ENCODE measurements around the gene PIGN. TPM values are rescaled to one million over a fixed set of nuclear protein-coding genes. Genes with fewer than 3 reads are reported as not detected.

The PIGN gene
- total RNA-seq, 1 experiment from 2014 or later: 30.9 TPM

DNA sequence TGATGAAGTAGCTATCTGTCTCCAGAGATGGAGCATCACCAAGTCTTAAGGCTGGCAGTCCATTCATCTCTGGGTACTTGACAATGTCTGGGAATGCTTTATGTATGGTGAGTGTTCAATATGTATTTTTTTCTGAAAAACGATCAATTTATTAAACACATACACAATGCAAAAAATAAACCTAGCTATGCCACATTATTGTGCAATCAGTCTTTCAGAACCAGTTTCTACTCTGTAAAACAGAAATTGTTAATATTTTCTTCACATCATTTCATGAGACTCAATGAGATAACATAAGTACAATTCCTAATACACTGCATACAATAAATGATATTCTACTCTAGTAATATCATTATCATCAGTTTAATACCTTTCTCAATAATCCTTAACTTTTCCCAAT is 122.5 kb downstream of the PIGN start:
- no CpG with 5 or more reads among the region's 1 CpG for WGBS (ENCODE audit: extremely low coverage, insufficient read length, low lambda C conversion rate)
- no peak overlapping the region for H3K4ac ChIP-seq (ENCODE audit: low read depth, low read length)
- H3K4me1 Mint-ChIP-seq: no peaks in the 10 kb centered on the region
- H3K27ac Mint-ChIP-seq: no peak overlapping the region
- no peak overlapping the region for H3K27ac ChIP-seq (ENCODE audit: insufficient read length, low read depth, low read length)
- no peak overlapping the region for H2BK120ac ChIP-seq (ENCODE audit: low read depth, low read length, poor library complexity, severe bottlenecking)
- TF ChIP-seq, protein P1, sequence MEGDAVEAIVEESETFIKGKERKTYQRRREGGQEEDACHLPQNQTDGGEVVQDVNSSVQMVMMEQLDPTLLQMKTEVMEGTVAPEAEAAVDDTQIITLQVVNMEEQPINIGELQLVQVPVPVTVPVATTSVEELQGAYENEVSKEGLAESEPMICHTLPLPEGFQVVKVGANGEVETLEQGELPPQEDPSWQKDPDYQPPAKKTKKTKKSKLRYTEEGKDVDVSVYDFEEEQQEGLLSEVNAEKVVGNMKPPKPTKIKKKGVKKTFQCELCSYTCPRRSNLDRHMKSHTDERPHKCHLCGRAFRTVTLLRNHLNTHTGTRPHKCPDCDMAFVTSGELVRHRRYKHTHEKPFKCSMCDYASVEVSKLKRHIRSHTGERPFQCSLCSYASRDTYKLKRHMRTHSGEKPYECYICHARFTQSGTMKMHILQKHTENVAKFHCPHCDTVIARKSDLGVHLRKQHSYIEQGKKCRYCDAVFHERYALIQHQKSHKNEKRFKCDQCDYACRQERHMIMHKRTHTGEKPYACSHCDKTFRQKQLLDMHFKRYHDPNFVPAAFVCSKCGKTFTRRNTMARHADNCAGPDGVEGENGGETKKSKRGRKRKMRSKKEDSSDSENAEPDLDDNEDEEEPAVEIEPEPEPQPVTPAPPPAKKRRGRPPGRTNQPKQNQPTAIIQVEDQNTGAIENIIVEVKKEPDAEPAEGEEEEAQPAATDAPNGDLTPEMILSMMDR (conservative IDR thresholded peaks at IDR 0.05): no peak
- H3K4me2 ChIP-seq (ENCODE audit: insufficient read depth, insufficient read length, low read length): no peak overlapping the region
- H3K23me2 ChIP-seq (ENCODE audit: insufficient read length, low read depth, low read length, poor library complexity, severe bottlenecking): no peaks in the 10 kb centered on the region
- no peaks in the 10 kb centered on the region for H3K4me1 ChIP-seq (ENCODE audit: insufficient read depth, low read length)
- no peaks in the 10 kb centered on the region for H4K20me1 ChIP-seq (ENCODE audit: control insufficient read depth, insufficient read depth, insufficient read length)
- no peak overlapping the region for H3K23ac ChIP-seq (ENCODE audit: insufficient read length, low read depth, low read length)
- H3K36me3 Mint-ChIP-seq (ENCODE audit: insufficient read depth in 1 of 3, low read depth in 3 of 3): peaks cover 3 to 6% (median 4%) of the 10 kb centered on the region in 3 experiments; a peak in 6 of 7 replicates
- H3T11ph ChIP-seq (ENCODE audit: low read length): no peak overlapping the region
- H4K5ac ChIP-seq (ENCODE audit: insufficient read length, low read depth, low read length): no peak overlapping the region
- H3K79me1 ChIP-seq (ENCODE audit: insufficient read depth, low read depth, low read length, poor library complexity, severe bottlenecking): no peaks in the 10 kb centered on the region
- no peak overlapping the region for H2AFZ ChIP-seq (ENCODE audit: low read length)
- no peak overlapping the region for H4K8ac ChIP-seq (replicated peaks; ENCODE audit: insufficient read length, low read depth, low read length)
- H3K9me3 ChIP-seq (ENCODE audit: control insufficient read depth, low read depth, low read length): no peaks in the 10 kb centered on the region
- H2BK12ac ChIP-seq (ENCODE audit: insufficient read length, low read depth, low read length): no peak overlapping the region
- no peaks in the 10 kb centered on the region for H3K27me3 ChIP-seq (ENCODE audit: insufficient read depth, low read length)
- H4K91ac ChIP-seq (ENCODE audit: insufficient read length, low read depth, low read length): no peak overlapping the region
- no peaks in the 10 kb centered on the region for H3K27me3 Mint-ChIP-seq (ENCODE audit: low read depth)
- H3K4me3 Mint-ChIP-seq: no peak overlapping the region
- H3K9ac ChIP-seq (ENCODE audit: extremely low read depth, insufficient read length, low read length): no peak overlapping the region
- H3K56ac ChIP-seq (ENCODE audit: insufficient read length, low read depth, low read length): no peak overlapping the region
- no peak for DNase-seq
- H2BK5ac ChIP-seq (ENCODE audit: insufficient read length, low read length): no peak overlapping the region
- no peak overlapping the region for H3K14ac ChIP-seq (ENCODE audit: insufficient read depth, low read length)
- no peak overlapping the region for H3K18ac ChIP-seq (ENCODE audit: insufficient read length, low read depth, low read length)
- H2BK15ac ChIP-seq (ENCODE audit: low read depth, low read length): no peak overlapping the region
- no peaks in the 10 kb centered on the region for H3K79me2 ChIP-seq (ENCODE audit: insufficient read depth, low read length)
- H2BK20ac ChIP-seq (ENCODE audit: low read depth, low read length, poor library complexity, severe bottlenecking): no peak overlapping the region
- H2AK5ac ChIP-seq (ENCODE audit: insufficient read length, low read length): no peak overlapping the region
- H3K9me3 Mint-ChIP-seq: no peaks in the 10 kb centered on the region; a peak in 1 of 5 replicates

All from H9 (cell line).